RPMI7951 (cell line): Measurements from ENCODE around the gene NCOA3. TPM values are rescaled to one million over a fixed set of nuclear protein-coding genes. Genes with fewer than 3 reads are reported as not detected.
"Not testable (repeated sequence)": the region's sequence is repeated elsewhere in the genome, so short reads cannot be mapped to it uniquely, and the experiment has no call there.

Experiments
- DNase-seq: peaks from one replicate; pipeline ENCODE4 v3.0.0-alpha.2; 2012; ENCODE audit warnings: low read depth
- total RNA-seq: library from RNA; depleted of rRNA; stranded (reverse); fragments of >200 nt; shearing (Covaris generic); gene quantifications from 2 replicates; pipeline ENCODE4 v1.2.3, GENCODE V29; 2014

The NCOA3 gene
- total RNA-seq, 1 experiment from 2014 or later, result 47.9 TPM

DNA sequence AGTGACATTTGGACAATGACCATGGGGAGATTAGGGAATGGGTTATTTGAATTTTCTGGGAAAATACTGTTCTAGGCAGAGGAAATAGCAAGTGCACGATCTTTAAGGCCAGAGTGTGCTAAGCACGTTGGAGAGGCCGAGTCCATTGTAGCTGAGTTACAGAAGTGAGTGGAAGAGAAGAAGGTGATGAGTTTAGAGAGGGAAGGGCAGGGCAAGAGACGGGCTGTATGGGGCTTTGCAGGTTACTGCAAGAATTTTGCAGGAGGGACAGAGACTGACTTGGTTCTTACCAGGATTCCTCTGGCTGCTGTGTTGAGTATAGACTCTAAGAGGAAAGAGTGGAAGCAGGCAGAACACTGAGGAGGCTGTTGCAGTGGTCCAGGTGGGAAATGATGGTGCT, 1.1 kb upstream of the NCOA3 start:
- DNase-seq, result no peak

DNA sequence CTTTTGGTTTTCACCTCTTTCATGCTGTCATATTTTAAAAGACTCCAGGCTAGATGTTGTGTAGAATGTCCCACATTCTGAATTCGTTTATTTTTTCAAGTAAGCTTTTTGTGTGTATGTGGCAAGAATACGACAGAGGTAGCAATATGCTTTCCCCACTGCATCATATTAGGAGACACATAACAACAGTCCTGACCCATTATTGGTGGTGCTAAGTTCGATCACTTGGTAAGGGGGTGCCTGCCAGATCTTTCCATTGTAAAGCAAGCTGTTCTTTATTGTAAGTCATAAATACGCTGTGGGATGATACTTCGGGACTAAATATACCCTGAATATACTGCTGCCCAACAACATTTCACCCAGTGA, 588 bp upstream of the NCOA3 start:
- no peak for DNase-seq

DNA sequence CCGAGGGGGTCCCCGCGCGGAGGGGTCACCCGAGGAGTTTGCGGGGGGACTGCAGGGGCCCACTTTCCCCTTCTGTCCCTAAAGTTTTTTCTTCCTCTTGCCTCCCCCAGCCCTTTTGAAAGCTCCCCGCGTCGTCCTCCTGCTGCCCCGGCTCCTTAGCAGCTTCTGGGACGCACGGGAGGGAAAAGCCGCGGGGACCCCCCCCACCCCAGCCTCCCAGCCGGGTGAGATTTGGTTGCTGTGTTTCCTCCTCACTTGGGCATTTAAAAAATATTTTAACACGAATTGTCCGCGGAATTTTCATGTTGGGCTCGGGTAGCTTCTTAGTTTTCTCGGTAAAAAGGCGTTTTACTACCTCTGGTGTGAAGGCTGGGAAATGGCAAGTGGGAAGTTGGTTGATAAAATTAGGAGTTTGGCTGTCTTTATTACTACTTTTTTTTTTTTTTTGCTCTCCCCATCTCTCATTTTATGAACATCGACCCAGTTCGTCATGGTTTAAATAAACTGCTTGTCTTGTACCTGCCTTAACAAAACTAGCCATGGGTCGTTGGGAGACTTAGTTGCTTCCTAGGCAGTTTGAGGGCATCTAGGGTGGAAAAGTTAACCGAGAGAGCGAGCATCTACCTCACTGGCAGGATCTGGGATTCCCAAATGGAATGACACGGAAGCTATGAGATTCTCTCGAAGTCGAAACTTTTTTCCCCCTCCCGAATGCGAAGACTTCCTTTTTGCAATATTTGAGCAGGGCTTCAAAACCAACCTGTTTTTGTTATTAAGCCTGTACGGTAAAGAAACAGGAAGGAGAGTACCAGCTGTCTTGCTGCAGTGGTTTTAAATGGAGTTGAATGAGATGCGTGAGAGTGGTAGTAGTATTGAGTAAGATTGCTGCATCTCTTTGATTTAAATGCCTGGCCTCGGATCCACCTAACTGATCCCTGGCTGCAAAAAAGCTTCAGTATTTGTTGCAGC, 868 bp downstream of the NCOA3 start:
- peak; percentile 76 for DNase-seq

DNA sequence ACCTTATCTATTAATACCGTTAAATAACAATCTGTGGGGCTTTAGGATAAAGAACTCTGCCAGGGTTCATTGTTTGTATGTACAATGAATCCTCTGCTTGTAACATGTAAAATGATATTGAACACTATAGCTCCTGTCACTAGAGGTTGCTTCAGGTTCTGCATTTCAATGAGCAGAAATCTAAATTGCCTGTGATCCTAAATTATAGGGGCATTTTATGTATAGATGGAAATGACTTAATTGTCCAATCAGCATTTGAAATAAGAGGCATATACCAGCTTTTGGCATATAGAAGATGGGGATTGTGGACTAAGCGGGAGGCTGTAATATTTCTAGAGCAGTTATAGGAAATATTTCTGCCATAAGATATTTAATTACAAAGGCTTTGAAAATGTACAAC, 2.0 kb downstream of the NCOA3 start:
- DNase-seq, result no peak

DNA sequence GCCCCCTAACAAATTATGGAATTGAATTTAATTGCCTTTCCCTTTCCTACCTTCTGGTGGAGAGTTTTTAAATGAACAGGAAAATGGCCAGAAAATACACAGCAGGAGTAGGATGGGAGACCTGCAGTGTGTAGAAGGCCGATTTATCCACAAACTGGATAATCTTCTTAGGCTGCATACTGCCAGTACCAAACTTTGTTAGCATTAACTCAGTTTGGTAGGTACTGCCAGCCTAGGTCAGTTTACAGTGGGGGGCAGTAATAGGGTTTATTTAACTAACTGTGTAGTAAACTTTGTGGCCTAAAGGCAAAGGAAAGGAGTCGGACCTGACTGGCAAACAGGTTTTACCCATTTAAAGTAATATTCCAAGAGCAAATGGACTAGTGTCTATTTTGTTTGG, 4.6 kb downstream of the NCOA3 start:
- DNase-seq, result no peak

DNA sequence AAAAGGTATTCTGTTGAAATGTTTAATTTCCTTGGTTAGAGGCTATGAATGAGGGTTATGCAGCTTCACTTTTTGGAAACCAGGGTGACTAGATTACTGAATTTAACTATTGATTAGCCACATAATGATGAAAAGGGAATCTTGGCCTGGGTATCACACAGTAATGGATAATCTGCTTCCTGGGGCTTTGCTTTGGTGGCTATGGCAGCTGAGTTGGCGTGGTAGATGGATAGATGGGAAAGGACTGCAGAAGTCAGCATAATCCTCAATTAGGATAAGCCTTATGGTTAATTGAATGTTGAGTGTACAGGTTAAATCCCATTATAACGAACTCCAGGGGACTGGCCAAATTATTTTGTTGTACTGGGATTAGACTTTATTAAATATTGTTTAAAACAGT, 5.2 kb downstream of the NCOA3 start:
- no peak for DNase-seq

DNA sequence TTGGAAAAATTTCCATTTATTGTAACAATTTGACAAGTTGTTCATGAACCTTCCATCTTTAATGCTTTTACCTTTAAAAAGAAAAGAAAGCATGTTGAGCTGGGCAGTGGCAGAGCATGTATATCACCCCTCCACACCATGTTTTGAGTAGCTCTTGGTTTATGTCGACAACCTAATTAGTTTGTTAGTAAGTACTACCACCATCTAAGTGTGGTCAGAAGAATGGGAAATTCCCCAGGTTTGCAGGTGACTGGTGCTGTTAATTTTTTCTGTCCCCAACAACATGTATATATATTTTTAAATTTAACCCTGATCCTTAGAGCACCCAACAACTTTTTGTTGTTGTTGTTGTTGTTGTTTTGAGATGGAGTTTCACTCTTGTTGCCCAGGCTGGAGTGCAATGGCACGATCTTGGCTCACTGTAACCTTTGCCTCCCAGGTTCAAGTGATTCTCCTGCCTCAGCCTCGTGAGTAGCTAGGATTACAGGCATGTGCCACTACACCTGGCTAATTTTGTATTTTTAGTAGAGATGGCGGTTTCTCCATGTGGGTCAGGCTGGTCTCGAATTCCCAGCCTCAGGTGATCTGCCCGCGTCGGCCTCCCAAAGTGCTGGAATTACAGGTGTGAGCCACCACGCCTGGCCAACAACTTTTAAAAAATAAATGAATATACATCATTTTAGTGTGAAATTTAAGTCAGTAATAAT, 5.7 kb downstream of the NCOA3 start:
- not testable (repeated sequence) for DNase-seq

DNA sequence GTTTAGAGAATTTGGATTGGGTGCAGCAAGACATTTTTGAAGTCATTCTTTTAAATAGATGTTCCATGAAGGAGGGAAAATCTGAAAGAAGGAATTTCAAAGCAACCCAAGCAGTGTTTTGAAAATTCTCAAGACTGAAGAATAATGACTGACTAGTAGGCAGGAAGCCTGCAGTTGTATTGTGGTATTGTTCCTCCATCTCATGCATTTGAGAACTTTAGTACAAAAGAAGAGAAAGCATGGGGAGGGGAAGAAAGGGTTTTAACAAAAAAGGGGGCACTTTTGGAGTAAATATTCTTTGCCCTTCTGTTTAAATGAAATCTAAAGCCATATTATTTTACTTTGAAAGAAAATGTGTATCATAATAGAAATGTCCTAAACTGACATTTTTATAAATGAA, 6.6 kb downstream of the NCOA3 start:
- no peak for DNase-seq

DNA sequence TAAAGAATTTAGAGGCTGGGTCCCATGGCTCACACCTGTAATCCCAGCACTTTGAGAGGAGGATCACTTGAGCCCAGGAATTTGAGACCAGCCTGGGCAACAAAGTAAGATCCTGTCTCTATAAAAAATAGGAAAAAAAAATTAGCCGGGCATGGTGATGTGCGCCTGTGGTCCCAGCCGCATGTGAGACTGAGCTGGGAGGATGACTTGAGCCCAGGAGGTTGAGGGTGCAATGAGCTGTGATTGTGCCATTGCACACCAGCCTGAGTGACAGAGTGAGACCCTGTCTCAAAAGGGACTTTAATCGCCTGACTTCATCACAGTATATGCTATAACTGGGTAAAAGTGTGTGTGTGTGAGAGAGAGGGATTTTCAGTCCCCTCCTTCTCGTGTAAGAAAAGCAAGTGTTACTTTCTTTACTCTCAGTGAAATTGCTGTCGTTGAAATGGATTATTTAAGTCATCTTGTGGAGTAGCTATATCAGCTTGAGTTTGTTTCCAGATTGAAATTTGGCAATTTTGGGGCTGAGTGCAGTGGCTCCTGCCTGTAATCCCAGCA, 7.5 kb downstream of the NCOA3 start:
- DNase-seq, result no peak

DNA sequence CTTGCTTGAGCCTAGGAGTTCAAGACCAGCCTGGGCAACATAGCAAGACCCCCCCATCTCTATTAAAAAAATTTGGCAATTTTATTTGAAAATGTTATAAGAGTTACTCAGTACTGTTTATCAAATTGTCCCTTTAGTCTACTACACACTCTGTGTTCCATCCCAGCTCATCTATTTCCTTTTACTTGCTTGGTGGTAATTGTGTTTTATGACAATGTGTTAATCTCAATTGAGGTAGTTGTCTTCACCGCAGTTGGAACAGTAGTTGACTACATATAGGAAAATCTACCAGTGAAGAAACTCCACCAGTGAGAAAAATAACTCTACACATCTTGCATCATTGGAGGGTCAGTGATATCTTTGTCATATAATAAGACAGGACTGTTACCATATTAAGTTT, 8.0 kb downstream of the NCOA3 start:
- no peak for DNase-seq

DNA sequence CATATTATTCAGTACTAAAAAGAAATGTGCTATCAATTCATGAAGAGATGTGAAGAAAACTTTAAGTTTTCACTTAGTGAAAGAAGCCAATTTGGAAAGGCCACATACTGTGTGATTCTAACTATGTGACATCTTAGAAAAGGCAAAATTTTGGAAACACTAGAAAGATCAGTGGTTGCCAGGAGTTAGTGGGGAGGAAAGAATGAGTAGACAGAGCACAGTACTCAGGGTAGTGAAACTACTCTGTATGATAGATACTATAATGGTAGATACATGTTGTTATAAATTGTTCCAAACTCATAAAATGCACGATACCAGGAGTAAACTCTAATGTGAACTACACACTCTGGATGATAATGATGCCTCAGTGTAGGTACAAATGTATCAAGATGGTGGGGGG, 14.2 kb downstream of the NCOA3 start:
- DNase-seq, result no peak

DNA sequence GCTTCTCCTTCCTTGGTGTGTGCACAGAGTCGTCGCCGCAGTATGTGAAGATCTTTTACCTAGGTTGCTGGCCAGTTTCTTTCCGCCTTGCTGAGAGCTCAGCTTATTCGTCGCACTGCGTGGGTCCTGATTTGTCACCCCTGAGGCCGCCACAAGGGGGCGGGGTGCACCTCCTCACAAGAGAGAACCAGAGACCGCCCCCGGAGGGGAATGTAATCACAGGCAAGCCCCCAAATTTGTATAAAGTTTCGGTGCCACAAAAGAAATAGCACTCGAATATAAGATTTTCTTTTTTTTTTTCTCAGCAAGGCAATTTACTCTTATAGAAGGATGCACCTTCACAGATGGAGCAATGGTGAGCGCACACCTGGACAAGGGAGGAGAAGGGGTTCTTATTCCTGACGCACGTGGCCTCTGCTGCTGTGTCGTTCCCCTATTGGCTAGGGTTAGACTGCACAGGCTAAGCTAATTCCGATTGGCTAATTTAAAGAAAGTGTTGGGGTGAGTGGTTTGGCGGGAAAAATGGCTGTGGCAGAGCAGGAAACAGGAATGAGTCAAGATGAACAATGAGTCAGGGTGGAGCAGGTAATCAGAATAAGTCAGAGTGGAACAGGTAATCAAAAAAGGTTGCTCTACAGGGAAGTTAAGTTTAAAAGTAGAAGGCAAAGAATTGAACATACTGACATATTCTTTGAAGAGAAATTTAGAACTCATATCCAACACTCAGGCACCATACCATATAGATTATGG, 19.5 kb downstream of the NCOA3 start:
- no peak for DNase-seq

DNA sequence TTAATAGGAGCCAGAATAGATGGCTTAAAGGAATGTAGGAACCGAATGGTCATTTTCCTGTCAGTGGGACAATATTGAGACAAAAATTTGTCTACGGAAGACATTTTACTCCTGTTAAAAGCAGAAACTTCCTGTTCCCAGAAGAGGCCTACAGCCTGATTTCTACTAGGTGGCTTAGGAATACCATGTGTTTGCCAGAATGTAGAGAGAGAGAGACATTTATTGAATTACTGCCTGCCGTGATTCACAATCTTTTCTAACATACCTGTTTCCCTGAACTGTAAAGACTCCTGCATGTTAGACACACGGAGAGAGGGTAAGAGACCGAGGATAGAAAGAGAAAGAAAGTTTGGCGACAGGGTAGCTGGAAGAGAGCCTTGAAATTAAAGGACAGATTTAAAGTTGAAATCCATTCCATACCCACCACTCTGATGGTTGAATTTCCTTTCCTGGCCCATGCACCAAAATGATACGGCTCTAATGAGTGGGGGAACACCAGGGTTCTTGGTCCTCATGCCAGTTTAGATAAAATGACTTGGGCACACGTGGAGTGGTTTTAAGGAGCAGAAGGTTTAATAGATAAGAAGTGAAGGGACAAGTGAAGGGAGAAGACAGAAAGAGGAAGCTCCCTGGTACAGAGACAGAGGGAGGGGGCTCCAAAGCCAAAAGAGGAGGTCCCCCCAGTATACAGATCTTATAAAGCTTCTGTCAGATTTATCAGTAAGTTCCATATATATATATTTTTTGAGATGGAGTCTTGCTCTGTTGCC, 22.5 kb downstream of the NCOA3 start:
- no peak for DNase-seq

DNA sequence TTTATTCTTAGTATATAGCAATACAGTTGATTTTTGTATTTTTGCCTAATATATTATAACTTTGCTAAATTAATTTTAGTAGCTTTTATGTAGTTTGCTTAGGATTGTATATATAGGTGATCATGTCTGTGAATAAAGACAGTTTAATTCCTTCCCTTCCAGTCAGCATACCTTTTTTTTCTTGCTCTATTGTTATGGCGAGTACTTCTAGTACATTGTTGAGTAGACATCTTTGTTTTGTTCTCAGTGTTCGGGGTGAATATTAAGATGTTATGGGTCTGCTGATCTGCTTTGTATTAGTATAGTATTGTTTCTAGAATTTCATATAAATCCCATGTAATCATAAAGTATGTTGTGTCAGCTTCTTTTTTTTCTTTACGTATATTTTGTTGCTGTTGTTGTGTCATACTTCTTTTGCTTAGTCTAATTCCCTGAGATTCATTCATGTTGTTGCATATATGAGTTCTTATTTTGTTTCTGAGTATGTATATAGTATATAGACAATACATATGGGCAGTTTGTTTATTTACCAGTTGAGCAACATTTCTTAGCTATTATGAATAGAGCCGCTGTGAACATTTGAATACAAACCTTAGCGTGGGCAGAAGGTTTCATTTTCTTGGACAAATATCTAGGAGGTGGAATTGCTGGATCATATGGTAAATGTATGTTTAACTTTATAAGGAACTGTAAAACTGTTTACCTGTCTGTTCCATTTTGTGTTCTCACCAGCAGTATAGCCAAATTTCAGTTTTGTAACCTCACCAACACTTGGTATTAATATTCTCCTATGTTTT, 25.5 kb downstream of the NCOA3 start:
- no peak for DNase-seq

DNA sequence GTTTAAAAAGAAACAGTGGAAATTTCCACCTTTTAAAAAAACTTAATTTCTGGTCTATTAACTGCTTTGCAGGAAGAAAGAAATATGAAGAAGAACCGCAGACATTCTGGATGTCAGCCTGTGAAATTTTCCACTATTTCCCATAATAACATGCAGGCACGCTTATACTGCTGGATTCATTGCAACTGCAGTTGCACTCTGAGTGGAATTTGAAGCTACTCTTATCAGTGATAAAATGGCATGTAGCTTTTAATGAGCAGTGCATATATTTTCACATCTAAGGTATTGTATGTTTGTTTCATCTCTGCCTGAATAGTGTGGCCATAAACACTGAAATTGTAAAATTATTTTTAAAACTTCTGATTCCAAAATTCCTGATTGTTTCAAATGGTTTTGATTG, 28.2 kb downstream of the NCOA3 start:
- DNase-seq, result peak; percentile 45

DNA sequence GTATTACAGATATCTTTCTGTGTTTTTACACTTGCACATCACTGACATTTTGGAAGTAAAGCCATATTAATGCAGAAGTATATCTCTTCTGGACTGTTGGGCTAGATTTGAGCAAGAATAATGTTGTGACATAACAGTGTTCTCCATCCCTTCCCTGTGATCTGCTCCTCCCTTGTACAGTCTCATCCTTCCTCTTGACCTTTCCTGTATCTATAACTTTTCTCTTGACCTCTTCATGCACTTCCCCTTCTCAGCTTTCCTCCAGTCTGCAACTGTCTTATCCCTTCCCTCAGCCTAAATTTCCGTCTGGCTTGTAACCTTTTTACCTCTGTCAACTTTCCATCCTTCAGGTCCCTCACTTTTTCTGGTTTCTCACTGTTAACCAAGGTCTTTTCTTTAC, 29.8 kb downstream of the NCOA3 start:
- DNase-seq, result no peak

DNA sequence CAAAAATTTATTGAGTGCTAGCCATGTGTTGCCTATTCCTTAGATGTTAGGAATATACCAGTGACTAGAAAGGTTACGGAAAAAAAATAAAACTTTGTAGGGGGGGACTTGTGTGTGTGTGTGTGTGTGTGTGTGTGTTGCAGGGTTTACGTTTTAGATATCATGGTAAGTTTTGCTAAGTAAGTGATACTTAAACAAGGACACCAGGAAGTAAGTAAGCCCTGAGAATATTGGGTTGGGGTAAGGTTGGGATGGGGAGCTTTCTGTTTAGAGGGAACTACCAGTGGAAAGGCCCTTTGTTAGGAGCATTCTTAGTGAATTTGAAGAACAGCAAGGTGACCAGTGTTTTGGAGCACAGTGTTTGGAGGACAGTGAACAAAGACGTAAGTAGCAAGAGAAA, 30.3 kb downstream of the NCOA3 start:
- DNase-seq, result no peak

DNA sequence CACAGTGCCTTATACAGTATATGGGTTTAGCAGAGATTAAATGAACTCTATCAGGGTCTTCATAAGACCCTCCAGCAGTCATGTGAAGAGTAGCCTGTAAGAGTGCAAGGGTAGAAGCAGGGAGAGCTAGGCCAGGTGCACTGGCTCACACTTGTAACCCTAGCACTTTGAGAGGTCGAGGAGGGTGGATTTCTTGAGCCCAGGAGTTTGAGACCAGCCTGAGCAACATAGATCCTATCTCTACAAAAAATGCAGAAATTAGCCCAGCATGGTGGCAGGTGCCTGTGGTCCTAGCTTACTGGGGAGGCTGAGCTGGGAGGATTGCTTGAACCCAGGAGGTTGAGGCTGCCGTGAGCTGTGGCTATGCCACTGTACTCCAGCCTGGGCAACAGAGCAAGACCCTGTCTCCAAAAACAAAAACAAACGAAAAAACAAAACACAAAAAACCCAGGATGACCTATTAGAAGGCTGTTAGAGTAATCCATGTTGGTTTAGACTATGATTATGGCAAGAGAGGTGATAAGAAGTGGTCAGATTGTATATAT, 31.9 kb downstream of the NCOA3 start:
- DNase-seq, result no peak

DNA sequence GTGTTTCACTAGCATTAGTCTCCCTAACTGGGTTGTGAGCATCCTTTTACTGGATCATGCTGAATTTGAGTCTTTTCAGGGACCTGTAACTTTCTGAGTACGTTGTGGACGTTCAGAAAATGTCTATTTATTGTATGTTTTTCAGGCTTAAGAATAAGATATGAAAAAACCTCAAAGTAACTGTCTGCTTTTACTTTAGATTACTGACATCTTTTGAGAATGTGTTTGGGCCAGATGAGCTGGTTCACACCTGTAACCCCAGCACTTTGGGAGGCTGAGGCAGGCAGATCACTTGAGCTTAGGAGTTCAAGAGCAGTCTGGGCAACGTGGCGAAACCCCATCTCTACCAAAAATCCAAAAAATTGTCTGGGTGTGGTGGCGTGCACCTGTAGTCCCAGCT, 32.7 kb downstream of the NCOA3 start:
- DNase-seq, result no peak

DNA sequence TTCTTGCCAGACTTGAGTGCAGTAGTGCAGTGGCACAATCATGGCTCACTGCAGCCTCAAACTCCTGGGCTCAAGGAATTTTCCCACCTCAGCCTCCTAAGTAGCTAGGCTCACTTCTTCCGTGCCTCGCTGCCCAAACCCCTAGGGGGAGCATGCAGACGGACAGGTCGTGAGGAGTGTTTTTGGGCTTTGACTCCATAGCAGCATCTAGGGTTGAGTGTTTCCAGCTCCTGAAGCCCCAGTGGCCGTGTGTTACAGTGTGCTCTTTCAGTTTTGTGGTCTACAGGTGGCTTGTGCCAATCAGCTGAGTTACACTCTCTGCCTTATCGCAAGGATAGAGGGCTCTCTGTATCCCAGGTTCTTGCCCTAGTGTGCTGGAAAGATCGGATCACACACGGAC, 33.4 kb downstream of the NCOA3 start:
- DNase-seq, result no peak
